Neuronal stem cell (in vitro differentiated cells): ENCODE results near the gene IL16.

Source experiments
- DNase-seq: peaks from one replicate; pipeline ENCODE4 v3.0.0-alpha.2; 2013; ENCODE audit warnings: low spot score
- H2AFZ ChIP-seq: one replicate; pipeline ENCODE4 v1.6.1; 2013; ENCODE audit warnings: mild to moderate bottlenecking, low read length, inconsistent platforms
- H2AK5ac ChIP-seq: 2 replicates; pipeline ENCODE4 v1.6.1; 2013; ENCODE audit warnings: low read depth, mild to moderate bottlenecking, inconsistent platforms, low read length, moderate library complexity, mixed read lengths
- H2BK120ac ChIP-seq: 2 replicates; pipeline ENCODE4 v1.6.1; 2013; ENCODE audit warnings: low read depth, mild to moderate bottlenecking, inconsistent platforms, low read length, moderate library complexity, mixed read lengths
- H2BK12ac ChIP-seq: one replicate; pipeline ENCODE4 v1.6.1; 2013; ENCODE audit warnings: low read length, inconsistent platforms
- H2BK15ac ChIP-seq: 2 replicates; pipeline ENCODE4 v1.6.1; 2013; ENCODE audit warnings: mild to moderate bottlenecking, low read length, inconsistent platforms, mixed read lengths
- H2BK5ac ChIP-seq: one replicate; pipeline ENCODE4 v1.6.1; 2013; ENCODE audit warnings: inconsistent platforms, mild to moderate bottlenecking, low read length, moderate library complexity
- H3K14ac ChIP-seq: one replicate; pipeline ENCODE4 v1.6.1; 2013; ENCODE audit warnings: low read length, inconsistent platforms
- H3K18ac ChIP-seq: 2 replicates; pipeline ENCODE4 v1.6.1; 2013; ENCODE audit warnings: low read length, inconsistent platforms
- H3K23ac ChIP-seq: 2 replicates; pipeline ENCODE4 v1.6.1; 2013; ENCODE audit warnings: low read depth, mild to moderate bottlenecking, mixed read lengths, low read length, inconsistent platforms; ENCODE audit not compliant: poor library complexity
- H3K27ac ChIP-seq: replicated peaks from 3 replicates; pipeline ENCODE4 v1.5.1; 2013; ENCODE audit warnings: low read length, inconsistent platforms
- H3K27me3 ChIP-seq, 3 experiments: 2 replicates each; pipeline ENCODE4 v1.6.1; 2013; ENCODE audit warnings: low read length in 3 of 3, mild to moderate bottlenecking in 2 of 3, inconsistent platforms in 1 of 3, low read depth in 1 of 3, mixed read lengths in 1 of 3, moderate library complexity in 1 of 3; ENCODE audit not compliant: control insufficient read depth in 3 of 3, insufficient read depth in 3 of 3
- H3K36me3 ChIP-seq, 2 donors: replicated peaks in 1 of 2; 2 replicates each; pipeline ENCODE4 v1.6.1; 2013; ENCODE audit warnings: low read length in 2 of 2; ENCODE audit not compliant: control insufficient read depth in 2 of 2, insufficient read depth in 2 of 2
- H3K4ac ChIP-seq: 2 replicates; pipeline ENCODE4 v1.6.1; 2013; ENCODE audit warnings: inconsistent platforms, mild to moderate bottlenecking, low read length, moderate library complexity
- H3K4me1 ChIP-seq, 2 donors: 1 replicate in 1 of 2; 2 replicates in 1 of 2; pipeline ENCODE4 v1.6.1; 2013; ENCODE audit warnings: low read length in 2 of 2, low read depth in 1 of 2; ENCODE audit not compliant: control insufficient read depth in 2 of 2, insufficient read depth in 1 of 2
- H3K4me2 ChIP-seq: one replicate; pipeline ENCODE4 v1.6.1; 2013; ENCODE audit warnings: mild to moderate bottlenecking, low read length, inconsistent platforms; ENCODE audit not compliant: insufficient read depth, poor library complexity, severe bottlenecking
- H3K4me3 ChIP-seq, 2 donors: 2 replicates each; pipeline ENCODE4 v1.5.1; 2013; ENCODE audit warnings: low read length in 2 of 2, mild to moderate bottlenecking in 2 of 2, inconsistent platforms in 1 of 2, moderate library complexity in 1 of 2
- H3K79me1 ChIP-seq: one replicate; pipeline ENCODE4 v1.6.1; 2013; ENCODE audit warnings: low read depth, mild to moderate bottlenecking, inconsistent platforms, low read length, moderate library complexity
- H3K9ac ChIP-seq: one replicate; pipeline ENCODE4 v1.6.1; 2013; ENCODE audit warnings: mild to moderate bottlenecking, low read depth, low read length, inconsistent platforms; ENCODE audit not compliant: poor library complexity
- H3K9me3 ChIP-seq, 2 donors: replicated peaks in 1 of 2; 2 replicates each; pipeline versions ENCODE3 to v1.6.1; 2013; ENCODE audit warnings: low read length in 2 of 2, mild to moderate bottlenecking in 2 of 2, inconsistent platforms in 1 of 2, low read depth in 1 of 2, mixed read lengths in 1 of 2, moderate library complexity in 1 of 2; ENCODE audit not compliant: control insufficient read depth in 2 of 2, insufficient read depth in 1 of 2
- H4K8ac ChIP-seq: one replicate; pipeline ENCODE4 v1.6.1; 2013; ENCODE audit warnings: low read depth, mild to moderate bottlenecking, inconsistent platforms, low read length, moderate library complexity
- H4K91ac ChIP-seq: one replicate; pipeline ENCODE4 v1.6.1; 2013; ENCODE audit warnings: low read length, low read depth, mild to moderate bottlenecking, inconsistent platforms; ENCODE audit not compliant: poor library complexity
- WGBS, 2 donors: extraction: QIAGEN DNeasy Blood & Tissue Kit; methylation state at CpG; one replicate each; pipeline ENCODE4 v1.1.7; 2013; ENCODE audit warnings: missing lambda C conversion rate in 2 of 2, mixed read lengths in 1 of 2; ENCODE audit not compliant: insufficient read length in 2 of 2, insufficient replicate concordance in 1 of 2; ENCODE audit errors: extremely low coverage in 2 of 2; 5-methylcytosine and 5-hydroxymethylcytosine counted together

Gene IL16

GRCh38 chr15:81268340-81268739, 71.7 kb downstream of the IL16 start:
- no peak overlapping the region for H3K14ac ChIP-seq
- no peaks in the 10 kb centered on the region for H3K36me3 ChIP-seq
- H3K4me3 ChIP-seq = no peak overlapping the region
- H2BK120ac ChIP-seq = no peak overlapping the region
- H2BK12ac ChIP-seq = peak overlapping the region; percentile 14
- no CpG with 5 or more reads among the region's 5 CpGs for WGBS, 2 donors
- no peaks in the 10 kb centered on the region for H3K79me1 ChIP-seq
- no peak overlapping the region for H2AK5ac ChIP-seq
- no peak overlapping the region for H3K18ac ChIP-seq
- peaks cover 0 to 10% of the 10 kb centered on the region in 2 donors for H3K4me1 ChIP-seq
- no peak overlapping the region for H3K27ac ChIP-seq
- H2AFZ ChIP-seq = no peak overlapping the region
- no peak overlapping the region for H4K8ac ChIP-seq
- no peak overlapping the region for H3K23ac ChIP-seq
- no peaks in the 10 kb centered on the region for H3K27me3 ChIP-seq
- H3K9ac ChIP-seq = no peak overlapping the region
- H3K4me2 ChIP-seq = no peak overlapping the region
- DNase-seq = no peak
- H4K91ac ChIP-seq = no peak overlapping the region
- no peak overlapping the region for H2BK15ac ChIP-seq
- H3K4ac ChIP-seq = no peak overlapping the region
- H3K9me3 ChIP-seq = no peaks in the 10 kb centered on the region
- no peak overlapping the region for H2BK5ac ChIP-seq

- H3K23ac ChIP-seq = no peak overlapping the region
- H3K4me3 ChIP-seq = no peak overlapping the region
- H3K4me1 ChIP-seq = peaks cover 0 to 10% of the 10 kb centered on the region in 2 donors
- no peak overlapping the region for H4K8ac ChIP-seq
- H4K91ac ChIP-seq = no peak overlapping the region
- H2AK5ac ChIP-seq = no peak overlapping the region
- H3K27me3 ChIP-seq = no peaks in the 10 kb centered on the region
- H2BK15ac ChIP-seq = no peak overlapping the region
- no peak overlapping the region for H3K18ac ChIP-seq
- H3K27ac ChIP-seq = no peak overlapping the region
- H2AFZ ChIP-seq = no peak overlapping the region
- H3K4ac ChIP-seq = no peak overlapping the region
- no peak overlapping the region for H3K4me2 ChIP-seq
- no peak overlapping the region for H2BK12ac ChIP-seq
- WGBS, 2 donors = no CpG with 5 or more reads among the region's 10 CpGs
- H2BK120ac ChIP-seq = no peak overlapping the region
- DNase-seq = no peak
- H2BK5ac ChIP-seq = no peak overlapping the region
- H3K79me1 ChIP-seq = no peaks in the 10 kb centered on the region
- no peak overlapping the region for H3K14ac ChIP-seq
- no peaks in the 10 kb centered on the region for H3K36me3 ChIP-seq
- no peaks in the 10 kb centered on the region for H3K9me3 ChIP-seq
- H3K9ac ChIP-seq = no peak overlapping the region
Observed at GRCh38 chr15:81268881-81269601, 72.4 kb downstream of the IL16 start.

- Histone ChIP-seq H3K27ac (no peak overlapping the region), H3K4me1 (peaks cover 0 to 10% of the 10 kb centered on the region in 2 donors), H3K36me3 (no peaks in the 10 kb centered on the region), H3K18ac (no peak overlapping the region), H2BK120ac (no peak overlapping the region), H3K4me3 (no peak overlapping the region), H3K9me3 (no peaks in the 10 kb centered on the region), H3K4ac (no peak overlapping the region), H2BK5ac (no peak overlapping the region), H2AK5ac (no peak overlapping the region), H4K91ac (no peak overlapping the region), H3K27me3 (no peaks in the 10 kb centered on the region), H4K8ac (no peak overlapping the region), H3K9ac (no peak overlapping the region), H3K4me2 (no peak overlapping the region), H3K14ac (no peak overlapping the region), H3K23ac (no peak overlapping the region), H2BK12ac (no peak overlapping the region), H2AFZ (no peak overlapping the region), H2BK15ac (no peak overlapping the region), H3K79me1 (no peaks in the 10 kb centered on the region)
- WGBS, 2 donors = no CpG with 5 or more reads among the region's 3 CpGs
- no peak for DNase-seq
Observed at GRCh38 chr15:81270188-81270587, 73.5 kb downstream of the IL16 start.

GRCh38 chr15:81270781-81271491, 74.3 kb downstream of the IL16 start:
- Histone ChIP-seq H2AFZ (no peak overlapping the region), H3K27me3 (no peaks in the 10 kb centered on the region), H3K36me3 (no peaks in the 10 kb centered on the region), H3K4me2 (no peak overlapping the region), H3K79me1 (no peaks in the 10 kb centered on the region), H3K27ac (no peak overlapping the region), H3K9me3 (no peaks in the 10 kb centered on the region), H3K23ac (no peak overlapping the region), H3K4me1 (peaks cover 0 to 8% of the 10 kb centered on the region in 2 donors), H3K4ac (no peak overlapping the region), H2BK15ac (no peak overlapping the region), H2BK12ac (no peak overlapping the region), H3K14ac (no peak overlapping the region), H4K8ac (no peak overlapping the region), H3K18ac (no peak overlapping the region), H4K91ac (no peak overlapping the region), H3K4me3 (no peak overlapping the region), H2BK5ac (no peak overlapping the region), H2AK5ac (no peak overlapping the region), H2BK120ac (no peak overlapping the region), H3K9ac (no peak overlapping the region)
- peak; percentile 65 for DNase-seq
- WGBS, 2 donors = no CpG with 5 or more reads among the region's 11 CpGs
